WTC11 (cell line): ENCODE results near the gene HNRNPA0. TPM values are rescaled to one million over a fixed set of nuclear protein-coding genes. Genes with fewer than 3 reads are reported as not detected.

Source experiments
- ATAC-seq: fragments of 200-7000 bp; cut with Tn5 transposase; 2 replicates; pipeline ENCODE4 v1.10.0; 2021; ENCODE audit warnings: mild to moderate bottlenecking, moderate library complexity
- CTCF ChIA-PET: fragments of 300-600 bp; sonication (Branson Sonifier 250); formaldehyde crosslinking; loops from one replicate; lab custom pipeline; 2021; ENCODE audit warnings: antibody characterized with exemption; lab: Charles Lee
- POLR2A ChIA-PET: fragments of 350-600 bp; sonication (Branson Sonifier 250); formaldehyde crosslinking; loops from one replicate; lab custom pipeline; 2021; ENCODE audit warnings: antibody characterized with exemption; lab: Charles Lee
- DNase-seq: peaks from one replicate; pipeline ENCODE4 v3.0.0; 2021; ENCODE audit warnings: low spot score
- H3K27ac Mint-ChIP-seq: 2 replicates; pipeline ENCODE4 v1.8.0; 2021; ENCODE audit warnings: mixed read lengths
- H3K27me3 Mint-ChIP-seq: 2 replicates; pipeline ENCODE4 v1.8.0; 2021; ENCODE audit warnings: low read depth, mild to moderate bottlenecking, moderate library complexity, mixed read lengths
- H3K36me3 Mint-ChIP-seq: 2 replicates; pipeline ENCODE4 v1.8.0; 2021; ENCODE audit warnings: mixed read lengths
- H3K4me1 Mint-ChIP-seq: 2 replicates; pipeline ENCODE4 v1.8.0; 2022; ENCODE audit warnings: mixed read lengths
- H3K4me3 Mint-ChIP-seq: 2 replicates; pipeline ENCODE4 v1.8.0; 2021; ENCODE audit warnings: mild to moderate bottlenecking, moderate library complexity, mixed read lengths
- H3K9me3 Mint-ChIP-seq: 2 replicates; pipeline ENCODE4 v1.8.0; 2021; ENCODE audit warnings: mixed read lengths
- AFF4 ChIP-seq: sonication (generic); formaldehyde crosslinking; IDR thresholded peaks from 2 replicates; pipeline ENCODE4 v1.8.1; 2023; ENCODE audit warnings: mild to moderate bottlenecking, missing genetic modification reagents, borderline replicate concordance
- ATF1 ChIP-seq: sonication (generic); formaldehyde crosslinking; IDR thresholded peaks from 2 replicates; pipeline ENCODE4 v1.8.1; 2023; ENCODE audit warnings: mild to moderate bottlenecking, moderate library complexity, missing genetic modification reagents
- CDX4 ChIP-seq: fragments of 250-450 bp; sonication (Bioruptor Pico); IDR thresholded peaks from 2 replicates; pipeline ENCODE4 v1.9.0; 2021; ENCODE audit warnings: moderate library complexity, mild to moderate bottlenecking, inconsistent platforms, borderline replicate concordance
- CREM ChIP-seq: sonication (generic); formaldehyde crosslinking; IDR thresholded peaks from 2 replicates; pipeline ENCODE4 v1.8.1; 2022; ENCODE audit warnings: mild to moderate bottlenecking, missing genetic modification reagents, moderate library complexity
- E2F5 ChIP-seq: sonication (generic); formaldehyde crosslinking; IDR thresholded peaks from 2 replicates; pipeline ENCODE4 v1.8.1; 2022; ENCODE audit warnings: mild to moderate bottlenecking, moderate library complexity, missing genetic modification reagents
- FOXJ3 ChIP-seq: sonication (generic); formaldehyde crosslinking; IDR thresholded peaks from 2 replicates; pipeline ENCODE4 v1.9.0; 2021; ENCODE audit warnings: missing genetic modification reagents, mild to moderate bottlenecking, borderline replicate concordance
- GABPB1 ChIP-seq: sonication (generic); formaldehyde crosslinking; IDR thresholded peaks from 2 replicates; pipeline ENCODE4 v1.8.1; 2023; ENCODE audit warnings: mild to moderate bottlenecking, missing genetic modification reagents
- NFATC4 ChIP-seq: fragments of 250-450 bp; sonication (Bioruptor Pico); IDR thresholded peaks from 2 replicates; pipeline ENCODE4 v1.9.0; 2021; ENCODE audit warnings: mild to moderate bottlenecking
- NR1H2 ChIP-seq: sonication (generic); formaldehyde crosslinking; IDR thresholded peaks from 2 replicates; pipeline ENCODE4 v1.9.0; 2021; ENCODE audit warnings: mild to moderate bottlenecking, moderate library complexity, missing genetic modification reagents
- NR3C1 ChIP-seq: sonication (generic); formaldehyde crosslinking; conservative IDR thresholded peaks from 2 replicates; pipeline ENCODE4 v1.8.1; 2023; ENCODE audit warnings: low read depth, mild to moderate bottlenecking, missing genetic modification reagents
- OVOL2 ChIP-seq: fragments of 250-450 bp; sonication (Bioruptor Pico); IDR thresholded peaks from 2 replicates; pipeline ENCODE4 v1.9.0; 2021; ENCODE audit warnings: mild to moderate bottlenecking, borderline replicate concordance
- PRDM15 ChIP-seq: sonication (generic); formaldehyde crosslinking; IDR thresholded peaks from 2 replicates; pipeline ENCODE4 v1.8.0; 2022; ENCODE audit warnings: missing genetic modification reagents
- PREB ChIP-seq: sonication (generic); formaldehyde crosslinking; IDR thresholded peaks from 2 replicates; pipeline ENCODE4 v1.8.1; 2022; ENCODE audit warnings: mild to moderate bottlenecking, missing genetic modification reagents, moderate library complexity, borderline replicate concordance
- PRRX2 ChIP-seq: fragments of 250-450 bp; sonication (Bioruptor Pico); IDR thresholded peaks from 2 replicates; pipeline ENCODE4 v1.8.0; 2021; ENCODE audit warnings: mild to moderate bottlenecking
- SOX15 ChIP-seq: fragments of 250-450 bp; sonication (Bioruptor Pico); IDR thresholded peaks from 2 replicates; pipeline ENCODE4 v1.9.0; 2021; ENCODE audit warnings: mild to moderate bottlenecking
- TEAD4 ChIP-seq: sonication (generic); formaldehyde crosslinking; IDR thresholded peaks from 2 replicates; pipeline ENCODE4 v1.8.0; 2022; ENCODE audit warnings: mild to moderate bottlenecking, missing genetic modification reagents
- ZBTB43 ChIP-seq: sonication (generic); formaldehyde crosslinking; IDR thresholded peaks from 2 replicates; pipeline ENCODE4 v1.8.1; 2023; ENCODE audit warnings: mild to moderate bottlenecking, missing genetic modification reagents
- ZNF263 ChIP-seq: sonication (generic); formaldehyde crosslinking; IDR thresholded peaks from 2 replicates; pipeline ENCODE4 v1.8.1; 2022; ENCODE audit warnings: low read depth, mild to moderate bottlenecking, moderate library complexity, missing genetic modification reagents
- ZNF532 ChIP-seq: fragments of 250-450 bp; sonication (Bioruptor Pico); IDR thresholded peaks from 2 replicates; pipeline ENCODE4 v1.9.0; 2021; ENCODE audit warnings: mild to moderate bottlenecking, borderline replicate concordance
- total RNA-seq: library from RNA; stranded (reverse); gene quantifications from 3 replicates; pipeline ENCODE4 v1.2.3, GENCODE V29; 2021

Gene HNRNPA0
- total RNA-seq, 1 experiment from 2014 or later = 66.6 TPM

- DNase-seq (no peak), ATAC-seq (no peak)
- H3K36me3 Mint-ChIP-seq = peaks cover under 1% of the 10 kb centered on the region
- peaks cover 39% of the 10 kb centered on the region for H3K27me3 Mint-ChIP-seq
- TF ChIP-seq E2F5 (CRISPR knock-in tag) = no peak
- no peak for TF ChIP-seq FOXJ3 (CRISPR knock-in tag)
- no peak for TF ChIP-seq ATF1 (CRISPR knock-in tag)
- no peak for TF ChIP-seq CREM (CRISPR knock-in tag)
- TF ChIP-seq NR1H2 (CRISPR knock-in tag) = no peak
- TF ChIP-seq OVOL2 (CRISPR knock-in tag) = no peak
- no peak for TF ChIP-seq NFATC4 (CRISPR knock-in tag)
- TF ChIP-seq SOX15 (CRISPR knock-in tag) = no peak
- no peak for TF ChIP-seq PREB (CRISPR knock-in tag)
- TF ChIP-seq ZBTB43 = no peak
- no peak for TF ChIP-seq ZNF532
- TF ChIP-seq AFF4 (CRISPR knock-in tag) = no peak
- no peak for TF ChIP-seq PRRX2
- TF ChIP-seq GABPB1 (CRISPR knock-in tag) = no peak
- no peak for TF ChIP-seq CDX4
- no peak for TF ChIP-seq NR3C1
- TF ChIP-seq ZNF263 (CRISPR knock-in tag) = no peak
- TF ChIP-seq PRDM15 = no peak
- no peak for TF ChIP-seq TEAD4
- POLR2A ChIA-PET = no interaction called here
- no peak overlapping the region for H3K4me3 Mint-ChIP-seq
- H3K4me1 Mint-ChIP-seq = 0 out of 2 replicates have a peak, but pooled peaks cover 1% of the 10 kb centered on the region
- CTCF ChIA-PET = interaction anchor here (0.9 to 1.6 kb wide), 2 partner anchors 9 to 19 kb away, joined by 6 to 7 read pairs; no protein-coding TSS in a partner anchor
- H3K27ac Mint-ChIP-seq = no peak overlapping the region
- H3K9me3 Mint-ChIP-seq = peaks cover 18% of the 10 kb centered on the region
These were observed 6.1 kb upstream of the HNRNPA0 start for GRCh38 chr5:137760294-137760693.
